Mesenchymal stem cell (in vitro differentiated cells and primary cell): ENCODE measurements around the gene ZNF35.

Experiments used
- DNase-seq: peaks from one replicate; pipeline ENCODE4 v3.0.0-alpha.2; 2013
- H2AFZ ChIP-seq: one replicate; pipeline ENCODE4 v1.6.1; 2013; ENCODE audit warnings: low read depth, mild to moderate bottlenecking, control low read depth, inconsistent platforms, low read length, moderate library complexity
- H2AK5ac ChIP-seq: 2 replicates; pipeline ENCODE4 v1.6.1; 2013; ENCODE audit warnings: low read length, moderate library complexity, mild to moderate bottlenecking, inconsistent platforms; ENCODE audit not compliant: severe bottlenecking
- H2BK120ac ChIP-seq: one replicate; pipeline ENCODE4 v1.6.1; 2013; ENCODE audit warnings: low read depth, mild to moderate bottlenecking, inconsistent platforms, low read length, moderate library complexity
- H2BK12ac ChIP-seq, 2 experiments: one replicate each; pipeline ENCODE4 v1.6.1; 2013; ENCODE audit warnings: inconsistent platforms in 2 of 2, low read length in 2 of 2, mild to moderate bottlenecking in 2 of 2, moderate library complexity in 2 of 2, control low read depth in 1 of 2
- H2BK15ac ChIP-seq: one replicate; pipeline ENCODE4 v1.6.1; 2013; ENCODE audit warnings: mild to moderate bottlenecking, low read depth, inconsistent platforms; ENCODE audit not compliant: poor library complexity, severe bottlenecking
- H2BK5ac ChIP-seq: 2 replicates; pipeline ENCODE4 v1.6.1; 2013; ENCODE audit warnings: low read depth, mild to moderate bottlenecking, low read length, control low read depth, inconsistent platforms; ENCODE audit not compliant: poor library complexity, severe bottlenecking
- H3K14ac ChIP-seq, 2 experiments: one replicate each; pipeline ENCODE4 v1.6.1; 2013; ENCODE audit warnings: inconsistent platforms in 2 of 2, low read length in 2 of 2, control low read depth in 1 of 2, mild to moderate bottlenecking in 1 of 2, moderate library complexity in 1 of 2
- H3K18ac ChIP-seq, 2 experiments: one replicate each; pipeline ENCODE4 v1.6.1; 2013; ENCODE audit warnings: inconsistent platforms in 2 of 2, low read length in 2 of 2, control low read depth in 1 of 2, low read depth in 1 of 2, mild to moderate bottlenecking in 1 of 2
- H3K23ac ChIP-seq, 2 experiments: one replicate each; pipeline ENCODE4 v1.6.1; 2013; ENCODE audit warnings: inconsistent platforms in 2 of 2, low read length in 2 of 2, mild to moderate bottlenecking in 2 of 2, moderate library complexity in 2 of 2, control low read depth in 1 of 2
- H3K27ac ChIP-seq: 2 replicates; pipeline ENCODE4 v1.5.1; 2013; ENCODE audit warnings: mild to moderate bottlenecking, moderate library complexity, low read length, control low read depth, inconsistent platforms; ENCODE audit not compliant: poor library complexity, severe bottlenecking
- H3K27me3 ChIP-seq, 2 experiments: 2 replicates each; pipeline versions ENCODE4 v1.6.1 to v1.7.0; 2013; ENCODE audit warnings: low read length in 2 of 2, mild to moderate bottlenecking in 2 of 2, moderate library complexity in 2 of 2, control low read depth in 1 of 2, inconsistent platforms in 1 of 2; ENCODE audit not compliant: control insufficient read depth in 1 of 2, insufficient read depth in 1 of 2
- H3K36me3 ChIP-seq, 2 experiments: 2 replicates each; pipeline versions ENCODE4 v1.6.1 to v1.7.0; 2013; ENCODE audit warnings: low read length in 2 of 2, control low read depth in 1 of 2, inconsistent platforms in 1 of 2, low read depth in 1 of 2, mild to moderate bottlenecking in 1 of 2; ENCODE audit not compliant: insufficient read depth in 2 of 2, control insufficient read depth in 1 of 2
- H3K4ac ChIP-seq, 2 experiments: one replicate each; pipeline ENCODE4 v1.6.1; 2013; ENCODE audit warnings: inconsistent platforms in 2 of 2, low read length in 2 of 2, mild to moderate bottlenecking in 2 of 2, moderate library complexity in 2 of 2, control low read depth in 1 of 2, low read depth in 1 of 2
- H3K4me1 ChIP-seq: 2 replicates; pipeline ENCODE4 v1.6.1; 2013; ENCODE audit warnings: low read depth, low read length, control low read depth; ENCODE audit not compliant: control insufficient read depth, insufficient read depth
- H3K4me2 ChIP-seq: 2 replicates; pipeline ENCODE4 v1.6.1; 2013; ENCODE audit warnings: low read length, mild to moderate bottlenecking, inconsistent platforms; ENCODE audit not compliant: poor library complexity, severe bottlenecking
- H3K4me3 ChIP-seq, 2 experiments: 2 replicates each; pipeline versions ENCODE4 v1.5.1 to v1.7.0; 2013; ENCODE audit warnings: low read length in 2 of 2, mild to moderate bottlenecking in 2 of 2, control low read depth in 1 of 2, low read depth in 1 of 2; ENCODE audit not compliant: insufficient read depth in 1 of 2
- H3K79me1 ChIP-seq: replicated peaks from 2 replicates; pipeline ENCODE4 v1.6.1; 2013; ENCODE audit warnings: mild to moderate bottlenecking, control low read depth, low read length, inconsistent platforms; ENCODE audit not compliant: poor library complexity, severe bottlenecking
- H3K9ac ChIP-seq: 2 replicates; pipeline ENCODE4 v1.7.0; 2013; ENCODE audit warnings: mild to moderate bottlenecking, low read length, moderate library complexity
- H3K9me3 ChIP-seq: 2 replicates; pipeline ENCODE4 v1.7.0; 2013; ENCODE audit warnings: mild to moderate bottlenecking, low read length; ENCODE audit not compliant: control insufficient read depth
- H4K8ac ChIP-seq: one replicate; pipeline ENCODE4 v1.6.1; 2013; ENCODE audit warnings: inconsistent platforms, mild to moderate bottlenecking, low read length, moderate library complexity
- H4K91ac ChIP-seq: one replicate; pipeline ENCODE4 v1.6.1; 2013; ENCODE audit warnings: mild to moderate bottlenecking, low read length, inconsistent platforms
- WGBS: methylation state at CpG from one replicate; pipeline ENCODE4 v1.1.7; 2013; ENCODE audit warnings: mixed read lengths; 5-methylcytosine and 5-hydroxymethylcytosine counted together

ZNF35 gene

DNA sequence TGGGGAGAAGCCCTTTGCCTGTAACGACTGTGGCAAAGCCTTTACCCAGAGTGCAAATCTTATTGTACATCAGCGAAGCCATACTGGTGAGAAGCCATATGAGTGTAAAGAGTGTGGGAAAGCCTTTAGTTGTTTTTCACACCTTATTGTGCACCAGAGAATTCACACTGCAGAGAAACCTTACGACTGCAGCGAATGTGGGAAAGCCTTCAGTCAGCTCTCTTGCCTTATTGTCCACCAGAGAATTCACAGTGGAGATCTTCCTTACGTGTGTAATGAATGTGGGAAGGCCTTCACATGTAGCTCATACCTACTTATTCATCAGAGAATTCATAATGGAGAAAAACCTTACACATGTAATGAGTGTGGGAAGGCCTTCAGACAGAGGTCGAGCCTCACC lies 10.9 kb downstream of the ZNF35 start:
- WGBS: 100% methylated on average over 6 of the region's 6 CpGs
- Histone ChIP-seq H3K27me3 (no peaks in the 10 kb centered on the region), H4K91ac (no peak overlapping the region)

DNA sequence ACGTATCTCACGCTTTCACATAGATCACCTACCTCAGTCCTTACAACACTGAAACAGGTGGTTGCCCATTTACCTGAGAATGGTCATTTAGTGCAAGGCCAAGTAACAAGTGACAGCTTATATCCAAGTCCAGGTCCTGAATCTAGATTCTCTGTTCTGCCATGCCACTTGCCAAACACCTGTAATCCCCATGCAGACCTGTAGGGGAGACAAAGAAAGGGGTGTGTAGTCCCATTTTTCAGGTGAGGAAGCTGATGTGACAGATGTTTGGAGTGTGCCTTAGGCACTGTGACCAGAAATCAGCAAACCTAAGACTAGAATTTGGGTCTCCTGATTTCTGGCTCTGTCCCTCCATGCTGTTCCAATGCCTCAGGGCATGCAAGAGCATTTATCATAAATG lies 12.7 kb downstream of the ZNF35 start:
- no peak overlapping the region for H3K4me3 ChIP-seq
- no peak overlapping the region for H2BK120ac ChIP-seq
- H3K4me2 ChIP-seq: no peak overlapping the region
- H2BK12ac ChIP-seq: no peak overlapping the region
- no peak overlapping the region for H2AK5ac ChIP-seq
- 100% methylated on average over 2 of the region's 2 CpGs for WGBS
- no peaks in the 10 kb centered on the region for H3K4me1 ChIP-seq
- H3K23ac ChIP-seq: no peak overlapping the region
- H4K91ac ChIP-seq: no peak overlapping the region
- H3K27ac ChIP-seq: no peak overlapping the region
- H3K9ac ChIP-seq: no peak overlapping the region
- H3K18ac ChIP-seq: no peak overlapping the region
- peaks cover 18% of the 10 kb centered on the region for H3K79me1 ChIP-seq
- peaks cover 72% of the 10 kb centered on the region for H3K9me3 ChIP-seq
- no peaks in the 10 kb centered on the region for H3K27me3 ChIP-seq
- H2BK15ac ChIP-seq: no peak overlapping the region
- no peak overlapping the region for H3K14ac ChIP-seq
- peaks cover 42 to 59% of the 10 kb centered on the region in 2 experiments for H3K36me3 ChIP-seq
- no peak overlapping the region for H4K8ac ChIP-seq
- no peak for DNase-seq
- no peak overlapping the region for H2BK5ac ChIP-seq
- no peak overlapping the region for H2AFZ ChIP-seq
- H3K4ac ChIP-seq: no peak overlapping the region

More for the DNA sequence above, 10.9 kb downstream of the ZNF35 start:
- Histone ChIP-seq H3K36me3 (peaks cover 45 to 73% of the 10 kb centered on the region in 2 experiments), H3K4me1 (no peaks in the 10 kb centered on the region), H3K14ac (no peak overlapping the region), H3K4me3 (peak overlapping the region in 1 of 2 experiments; percentile 59), H3K23ac (no peak overlapping the region), H3K27ac (no peak overlapping the region), H2BK5ac (no peak overlapping the region), H3K4me2 (no peak overlapping the region), H3K79me1 (peaks cover 23% of the 10 kb centered on the region), H2BK120ac (no peak overlapping the region), H3K18ac (no peak overlapping the region), H3K9ac (no peak overlapping the region), H2AK5ac (no peak overlapping the region), H2AFZ (no peak overlapping the region), H2BK12ac (no peak overlapping the region), H2BK15ac (no peak overlapping the region), H4K8ac (no peak overlapping the region), H3K4ac (no peak overlapping the region), H3K9me3 (peaks cover 74% of the 10 kb centered on the region)
- DNase-seq: no peak

DNA sequence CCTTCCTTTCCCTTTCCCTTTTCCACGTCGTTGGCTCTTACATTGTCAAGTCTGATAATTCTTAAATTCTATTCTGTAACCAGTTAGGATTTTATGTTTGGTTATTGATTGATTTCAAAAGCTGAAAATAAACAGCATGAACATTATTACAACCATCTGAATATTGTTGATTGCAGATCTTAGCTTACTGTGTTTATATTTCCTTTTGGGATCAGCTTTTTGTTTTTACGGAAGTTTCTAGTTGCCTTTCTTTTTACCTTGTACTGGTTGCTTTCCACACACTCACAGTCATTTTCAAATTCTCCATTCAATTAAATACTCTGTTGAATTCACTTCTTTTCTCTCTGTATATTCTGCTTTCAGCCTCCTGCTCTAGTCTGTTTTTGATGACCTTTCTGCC lies 16.6 kb downstream of the ZNF35 start:
- Histone ChIP-seq H3K27ac (no peak overlapping the region), H2BK120ac (no peak overlapping the region), H3K4me1 (no peaks in the 10 kb centered on the region), H3K23ac (no peak overlapping the region), H3K9me3 (peaks cover 35% of the 10 kb centered on the region), H2BK12ac (no peak overlapping the region), H2AFZ (no peak overlapping the region), H2BK15ac (no peak overlapping the region), H3K79me1 (peaks cover 3% of the 10 kb centered on the region), H3K4me2 (no peak overlapping the region), H2BK5ac (no peak overlapping the region), H3K36me3 (peaks cover 9 to 20% of the 10 kb centered on the region in 2 experiments), H3K4me3 (no peak overlapping the region), H3K14ac (no peak overlapping the region), H3K27me3 (no peaks in the 10 kb centered on the region), H2AK5ac (no peak overlapping the region), H3K18ac (no peak overlapping the region), H4K8ac (no peak overlapping the region), H3K9ac (no peak overlapping the region), H4K91ac (no peak overlapping the region), H3K4ac (no peak overlapping the region)
- 97% methylated on average over 1 of the region's 3 CpGs for WGBS
- no peak for DNase-seq

DNA sequence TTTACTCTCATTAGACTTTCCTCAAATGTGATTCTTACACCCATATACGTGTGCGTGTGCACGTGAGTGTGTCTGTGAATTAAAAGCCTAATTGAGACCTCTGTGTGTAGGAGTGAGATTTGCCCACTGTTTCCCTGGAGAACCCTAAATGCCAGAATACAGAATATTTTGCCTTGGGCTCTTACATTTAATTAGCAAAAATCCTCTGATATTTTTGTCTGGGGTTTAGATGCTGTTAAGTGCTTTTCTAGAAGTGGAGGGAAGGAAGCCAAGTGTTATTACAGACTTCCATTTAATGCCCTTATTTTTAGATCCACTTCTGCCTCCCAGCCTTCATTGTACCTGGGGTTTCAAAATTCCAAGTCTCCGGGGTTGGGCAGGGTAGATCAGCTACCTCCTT lies 17.8 kb downstream of the ZNF35 start:
- H3K9me3 ChIP-seq: peaks cover 23% of the 10 kb centered on the region
- no peak overlapping the region for H2BK12ac ChIP-seq
- no peak overlapping the region for H3K4ac ChIP-seq
- no peak overlapping the region for H2BK15ac ChIP-seq
- H3K23ac ChIP-seq: no peak overlapping the region
- no peak overlapping the region for H3K4me2 ChIP-seq
- H4K91ac ChIP-seq: no peak overlapping the region
- H3K79me1 ChIP-seq: peaks cover 1% of the 10 kb centered on the region
- H3K9ac ChIP-seq: no peak overlapping the region
- no peak overlapping the region for H3K27ac ChIP-seq
- no peak overlapping the region for H2BK120ac ChIP-seq
- no peak overlapping the region for H2BK5ac ChIP-seq
- no peak overlapping the region for H2AFZ ChIP-seq
- H3K36me3 ChIP-seq: peaks cover 1 to 8% of the 10 kb centered on the region in 2 experiments
- no peak overlapping the region for H4K8ac ChIP-seq
- no peaks in the 10 kb centered on the region for H3K4me1 ChIP-seq
- no peak overlapping the region for H3K18ac ChIP-seq
- no peak overlapping the region for H3K14ac ChIP-seq
- H3K4me3 ChIP-seq: no peak overlapping the region
- H2AK5ac ChIP-seq: no peak overlapping the region
- 98% methylated on average over 3 of the region's 4 CpGs for WGBS
- H3K27me3 ChIP-seq: no peaks in the 10 kb centered on the region
- no peak for DNase-seq
